ENCODE results near the gene VPS25. TPM values are rescaled to one million over a fixed set of nuclear protein-coding genes. Genes with fewer than 3 reads are reported as not detected.

The VPS25 gene
- total RNA-seq, 1 experiment from 2014 or later = 84.4 TPM

Small RNA genes lying within 50 kb of the gene (small RNA-seq; reads per million reads assigned to genes)
- not detected for gene HMGN2P15
- gene MIR6781 = not detected

Other genes starting within 250 kb of the VPS25 start
- 54.9 and 65.5 TPM in 2 replicates for gene NAGLU, start 237.2 kb upstream of the VPS25 start, total RNA-seq (2014; rRNA removed; shearing (Covaris generic))
- gene HSD17B1, start 220.5 kb upstream of the VPS25 start, total RNA-seq (2014; rRNA removed; shearing (Covaris generic)) = 0.91 and 1.7 TPM in 2 replicates
- 82.1 and 103 TPM in 2 replicates for gene COASY, start 211.3 kb upstream of the VPS25 start, total RNA-seq (2014; rRNA removed; shearing (Covaris generic))
- 55.9 and 63.1 TPM in 2 replicates for gene MLX, start 206.3 kb upstream of the VPS25 start, total RNA-seq (2014; rRNA removed; shearing (Covaris generic))
- gene PSMC3IP, start 195.7 kb upstream of the VPS25 start, total RNA-seq (2014; rRNA removed; shearing (Covaris generic)) = 12.4 and 16.0 TPM in 2 replicates
- gene RETREG3, start 164.1 kb upstream of the VPS25 start, total RNA-seq (2014; rRNA removed; shearing (Covaris generic)) = 38.1 and 44.7 TPM in 2 replicates
- 123 and 127 TPM in 2 replicates for gene TUBG1, start 163.8 kb upstream of the VPS25 start, total RNA-seq (2014; rRNA removed; shearing (Covaris generic))
- 7.4 and 8.7 TPM in 2 replicates for gene TUBG2, start 114.2 kb upstream of the VPS25 start, total RNA-seq (2014; rRNA removed; shearing (Covaris generic))
- gene PLEKHH3, start 96.5 kb upstream of the VPS25 start, total RNA-seq (2014; rRNA removed; shearing (Covaris generic)) = 34.2 and 49.4 TPM in 2 replicates
- gene CCR10, start 91.6 kb upstream of the VPS25 start, total RNA-seq (2014; rRNA removed; shearing (Covaris generic)) = not detected in 2 replicates
- gene CNTNAP1, start 90.9 kb upstream of the VPS25 start, total RNA-seq (2014; rRNA removed; shearing (Covaris generic)) = 0.08 and 0.23 TPM in 2 replicates
- 11.8 and 12.2 TPM in 2 replicates for gene EZH1, start 28.4 kb upstream of the VPS25 start, total RNA-seq (2014; rRNA removed; shearing (Covaris generic))
- gene RAMP2, start 12.2 kb upstream of the VPS25 start, total RNA-seq (2014; rRNA removed; shearing (Covaris generic)) = not detected in 2 replicates
- gene WNK4, start 7.2 kb downstream of the VPS25 start, total RNA-seq (2014; rRNA removed; shearing (Covaris generic)) = 7.8 and 8.6 TPM in 2 replicates
- gene COA3, start 25.3 kb downstream of the VPS25 start, total RNA-seq (2014; rRNA removed; shearing (Covaris generic)) = 82.9 and 86.2 TPM in 2 replicates
- 0.13 and 0.66 TPM in 2 replicates for gene CNTD1, start 25.4 kb downstream of the VPS25 start, total RNA-seq (2014; rRNA removed; shearing (Covaris generic))
- 108 and 118 TPM in 2 replicates for gene BECN1, start 50.8 kb downstream of the VPS25 start, total RNA-seq (2014; rRNA removed; shearing (Covaris generic))
- 96.8 and 142 TPM in 2 replicates for gene PSME3, start 59.9 kb downstream of the VPS25 start, total RNA-seq (2014; rRNA removed; shearing (Covaris generic))
- gene AOC2, start 71.1 kb downstream of the VPS25 start, total RNA-seq (2014; rRNA removed; shearing (Covaris generic)) = 1.6 and 1.8 TPM in 2 replicates
- gene AOC3, start 77.8 kb downstream of the VPS25 start, total RNA-seq (2014; rRNA removed; shearing (Covaris generic)) = 0.23 TPM in 1 of 2 replicates, not detected in the other
- not detected in 2 replicates for gene G6PC1, start 127.3 kb downstream of the VPS25 start, total RNA-seq (2014; rRNA removed; shearing (Covaris generic))
- gene AARSD1, start 191.0 kb downstream of the VPS25 start, total RNA-seq (2014; rRNA removed; shearing (Covaris generic)) = 35.3 and 54.1 TPM in 2 replicates
- 0.52 and 0.66 TPM in 2 replicates for gene PTGES3L, start 206.6 kb downstream of the VPS25 start, total RNA-seq (2014; rRNA removed; shearing (Covaris generic))
- 13.0 and 13.8 TPM in 2 replicates for gene RUNDC1, start 207.1 kb downstream of the VPS25 start, total RNA-seq (2014; rRNA removed; shearing (Covaris generic))
- 1,187 and 1,205 TPM in 2 replicates for gene RPL27, start 225.0 kb downstream of the VPS25 start, total RNA-seq (2014; rRNA removed; shearing (Covaris generic))
- 35.3 and 47.6 TPM in 2 replicates for gene IFI35, start 233.3 kb downstream of the VPS25 start, total RNA-seq (2014; rRNA removed; shearing (Covaris generic))
- 83.7 and 106 TPM in 2 replicates for gene VAT1, start 248.9 kb downstream of the VPS25 start, total RNA-seq (2014; rRNA removed; shearing (Covaris generic))

All from HT-29 (cell line).